H1 (cell line): ENCODE data around the gene ZNF407. TPM values are rescaled to one million over a fixed set of nuclear protein-coding genes. Genes with fewer than 3 reads are reported as not detected.
A peak's percentile ranks its signal among the peaks of the same experiment; 100 is the strongest.

Experiments
- CTCF ChIA-PET: fragments of 300-600 bp; sonication (Branson Sonifier 250); formaldehyde crosslinking; loops from one replicate; lab custom pipeline; 2021; ENCODE audit not compliant: partially characterized antibody; lab: Charles Lee
- POLR2A ChIA-PET: fragments of 300-600 bp; sonication (Branson Sonifier 250); formaldehyde crosslinking; loops from one replicate; lab custom pipeline; 2021; ENCODE audit warnings: inconsistent platforms; ENCODE audit not compliant: partially characterized antibody; lab: Charles Lee
- DNase-seq, 2 experiments: peaks; one replicate each; pipeline versions ENCODE4 v3.0.0 to v3.0.0-alpha.2; 2010 to 2022; ENCODE audit warnings: low spot score in 2 of 2, low read depth in 1 of 2, mixed read lengths in 1 of 2
- FAIRE-seq: peaks from 2 replicates; lab custom pipeline; 2011; peaks lifted over from hg19 to GRCh38; lab: Jason Lieb, UNC
- H2AFZ ChIP-seq: 2 replicates; pipeline ENCODE4 v1.8.1; 2012; ENCODE audit warnings: low read length, inconsistent platforms
- H2AK5ac ChIP-seq: 2 replicates; pipeline ENCODE4 v1.6.1; 2013; ENCODE audit warnings: low read depth, low read length
- H2BK120ac ChIP-seq: replicated peaks from 2 replicates; pipeline ENCODE3; 2013; ENCODE audit warnings: low read depth, low read length, inconsistent platforms
- H2BK12ac ChIP-seq: 2 replicates; pipeline ENCODE4 v1.6.1; 2013; ENCODE audit warnings: low read depth, low read length
- H2BK15ac ChIP-seq: 2 replicates; pipeline ENCODE4 v1.6.1; 2013; ENCODE audit warnings: low read length
- H2BK20ac ChIP-seq: 2 replicates; pipeline ENCODE4 v1.6.1; 2013; ENCODE audit warnings: low read length
- H2BK5ac ChIP-seq: 2 replicates; pipeline ENCODE4 v1.6.1; 2013; ENCODE audit warnings: low read depth, low read length
- H3K14ac ChIP-seq: 2 replicates; pipeline ENCODE4 v1.6.1; 2013; ENCODE audit warnings: inconsistent platforms; ENCODE audit not compliant: insufficient read length
- H3K18ac ChIP-seq: 2 replicates; pipeline ENCODE4 v1.6.1; 2013; ENCODE audit warnings: low read length; ENCODE audit errors: extremely low read depth
- H3K23ac ChIP-seq: 2 replicates; pipeline ENCODE4 v1.6.1; 2013; ENCODE audit warnings: inconsistent platforms; ENCODE audit not compliant: insufficient read length
- H3K23me2 ChIP-seq: 2 replicates; pipeline ENCODE4 v1.6.1; 2013; ENCODE audit warnings: low read depth, low read length
- H3K27ac ChIP-seq: 2 replicates; pipeline ENCODE4 v1.6.1; 2011; ENCODE audit warnings: low read depth, low read length, inconsistent platforms
- H3K27me3 ChIP-seq, 4 experiments: replicated peaks in 1 of 4; 1 replicate in 1 of 4; 2 replicates in 3 of 4; pipeline versions ENCODE4 v1.6.1 to v1.8.1; 2011 to 2013; ENCODE audit warnings: low read length in 3 of 4, mild to moderate bottlenecking in 3 of 4, inconsistent platforms in 2 of 4, mixed read lengths in 2 of 4, moderate library complexity in 1 of 4; ENCODE audit not compliant: control insufficient read depth in 3 of 4, insufficient read depth in 3 of 4; ENCODE audit errors: extremely low read depth in 1 of 4
- H3K36me3 ChIP-seq, 4 experiments: 2 replicates each; pipeline versions ENCODE4 v1.6.1 to v1.8.1; 2011 to 2013; ENCODE audit warnings: mild to moderate bottlenecking in 4 of 4, low read length in 3 of 4, moderate library complexity in 2 of 4, control low read depth in 1 of 4, inconsistent platforms in 1 of 4; ENCODE audit not compliant: insufficient read depth in 4 of 4, control insufficient read depth in 2 of 4
- H3K4ac ChIP-seq: replicated peaks from 2 replicates; pipeline ENCODE3; 2013; ENCODE audit warnings: low read length, low read depth, mixed read lengths, inconsistent platforms; ENCODE audit not compliant: insufficient read length
- H3K4me1 ChIP-seq, 4 experiments: replicated peaks in 1 of 4; 1 replicate in 1 of 4; 2 replicates in 3 of 4; pipeline versions ENCODE4 v1.6.1 to v1.8.1; 2011 to 2013; ENCODE audit warnings: low read length in 3 of 4, inconsistent platforms in 2 of 4, mixed read lengths in 1 of 4; ENCODE audit not compliant: insufficient read depth in 4 of 4, control insufficient read depth in 3 of 4
- H3K4me2 ChIP-seq, 2 experiments: 2 replicates each; pipeline versions ENCODE4 v1.6.1 to v1.8.1; 2011 to 2013; ENCODE audit warnings: low read depth in 2 of 2, low read length in 2 of 2, control low read depth in 1 of 2, inconsistent platforms in 1 of 2, mild to moderate bottlenecking in 1 of 2; ENCODE audit not compliant: insufficient read depth in 1 of 2
- H3K4me3 ChIP-seq, 4 experiments: fragments of 200-600, 300-600 bp in 1 of 4; sonication (generic), shearing (Covaris generic), sonication (Bioruptor Twin) in 1 of 4; 2 replicates each; pipeline versions ENCODE4 v1.5.1 to v1.8.1; 2011 to 2016; ENCODE audit warnings: low read length in 4 of 4, low read depth in 3 of 4, control low read depth in 2 of 4, inconsistent platforms in 2 of 4, mild to moderate bottlenecking in 2 of 4, mixed read lengths in 1 of 4, moderate library complexity in 1 of 4; ENCODE audit not compliant: insufficient read depth in 2 of 4; ENCODE audit errors: extremely low read depth in 1 of 4
- H3K56ac ChIP-seq: replicated peaks from 2 replicates; pipeline ENCODE3; 2013; ENCODE audit warnings: low read depth, mild to moderate bottlenecking, mixed read lengths, low read length, inconsistent platforms; ENCODE audit not compliant: insufficient read length
- H3K79me1 ChIP-seq: 2 replicates; pipeline ENCODE4 v1.6.1; 2013; ENCODE audit warnings: low read depth, low read length, control low read depth
- H3K79me2 ChIP-seq, 2 experiments: 2 replicates each; pipeline versions ENCODE4 v1.6.1 to v1.8.1; 2012 to 2013; ENCODE audit warnings: low read length in 2 of 2, mild to moderate bottlenecking in 2 of 2, inconsistent platforms in 1 of 2; ENCODE audit not compliant: insufficient read depth in 2 of 2, control insufficient read depth in 1 of 2
- H3K9ac ChIP-seq, 4 experiments: replicated peaks in 1 of 4; 1 replicate in 1 of 4; 2 replicates in 3 of 4; pipeline versions ENCODE4 v1.6.1 to v1.8.1; 2011 to 2013; ENCODE audit warnings: low read depth in 3 of 4, low read length in 3 of 4, control low read depth in 2 of 4, mild to moderate bottlenecking in 2 of 4, moderate library complexity in 2 of 4, inconsistent platforms in 1 of 4; ENCODE audit errors: extremely low read depth in 1 of 4
- H3K9me3 ChIP-seq, 2 experiments: 2 replicates each; pipeline versions ENCODE4 v1.6.1 to v1.8.1; 2012 to 2013; ENCODE audit warnings: mild to moderate bottlenecking in 2 of 2, moderate library complexity in 2 of 2, control low read depth in 1 of 2, inconsistent platforms in 1 of 2, low read depth in 1 of 2, low read length in 1 of 2, mixed read lengths in 1 of 2; ENCODE audit not compliant: insufficient read depth in 2 of 2
- H4K20me1 ChIP-seq, 2 experiments: replicated peaks in 1 of 2; 2 replicates each; pipeline versions ENCODE3 to v1.8.1; 2011 to 2013; ENCODE audit warnings: inconsistent platforms in 2 of 2, low read length in 2 of 2, mild to moderate bottlenecking in 1 of 2; ENCODE audit not compliant: insufficient read depth in 2 of 2, control insufficient read depth in 1 of 2
- H4K5ac ChIP-seq: 2 replicates; pipeline ENCODE4 v1.6.1; 2013; ENCODE audit warnings: low read length, low read depth, mixed read lengths, inconsistent platforms; ENCODE audit not compliant: insufficient read length
- H4K8ac ChIP-seq: 2 replicates; pipeline ENCODE4 v1.8.0; 2013; ENCODE audit warnings: mild to moderate bottlenecking, moderate library complexity, low read length, inconsistent platforms; ENCODE audit not compliant: insufficient read depth; ENCODE audit errors: extremely low read depth
- H4K91ac ChIP-seq: replicated peaks from 2 replicates; pipeline ENCODE3; 2013; ENCODE audit warnings: low read length, mixed read lengths, inconsistent platforms; ENCODE audit not compliant: insufficient read length
- CHD1 ChIP-seq: IDR thresholded peaks from 2 replicates; pipeline ENCODE4 v1.6.1; 2012; ENCODE audit warnings: low read depth, low read length, improper control_type of control experiment
- CTCF ChIP-seq, 3 experiments: IDR thresholded peaks; 1 replicate in 2 of 3; 2 replicates in 1 of 3; pipeline versions ENCODE4 v1.5.1 to v1.6.1; 2011; ENCODE audit warnings: low read length in 3 of 3, mild to moderate bottlenecking in 3 of 3, inconsistent platforms in 2 of 3, low read depth in 1 of 3, moderate library complexity in 1 of 3; ENCODE audit not compliant: insufficient read depth in 1 of 3; ENCODE audit errors: control extremely low read depth in 1 of 3
- GABPA ChIP-seq: IDR thresholded peaks from 2 replicates; pipeline ENCODE4 v1.6.1; 2011; ENCODE audit warnings: mild to moderate bottlenecking, low read length, moderate library complexity, borderline replicate concordance; ENCODE audit not compliant: insufficient read depth
- HDAC2 ChIP-seq, 2 experiments: fragments of 300-600 bp in 1 of 2; sonication (generic) in 1 of 2; IDR thresholded peaks; 2 replicates each; pipeline ENCODE4 v1.6.1; 2011 to 2012; ENCODE audit warnings: low read depth in 2 of 2, low read length in 2 of 2, mild to moderate bottlenecking in 2 of 2, moderate library complexity in 2 of 2, borderline replicate concordance in 1 of 2, inconsistent platforms in 1 of 2
- RAD21 ChIP-seq, 2 experiments: IDR thresholded peaks in 1 of 2; conservative IDR thresholded peaks in 1 of 2; 2 replicates each; pipeline ENCODE4 v1.6.1; 2011; ENCODE audit warnings: low read depth in 2 of 2, low read length in 2 of 2, improper control_type of control experiment in 1 of 2, inconsistent platforms in 1 of 2, mild to moderate bottlenecking in 1 of 2, moderate library complexity in 1 of 2
- RFX5 ChIP-seq: IDR thresholded peaks from 2 replicates; pipeline ENCODE4 v1.6.1; 2011; ENCODE audit warnings: low read depth, low read length, improper control_type of control experiment, borderline replicate concordance
- SP1 ChIP-seq: IDR thresholded peaks from 2 replicates; pipeline ENCODE4 v1.6.1; 2011; ENCODE audit warnings: low read depth, low read length
- SP4 ChIP-seq: IDR thresholded peaks from 2 replicates; pipeline ENCODE4 v1.6.1; 2012; ENCODE audit warnings: low read length, inconsistent platforms
- SRF ChIP-seq: IDR thresholded peaks from 2 replicates; pipeline ENCODE4 v1.6.1; 2011; ENCODE audit warnings: mild to moderate bottlenecking, low read depth, low read length, moderate library complexity
- WGBS, 2 experiments: shearing (Covaris generic) in 1 of 2; methylation state at CpG; one replicate each; pipeline versions ENCODE4 v1.1.6 to v1.1.7; 2013 to 2015; ENCODE audit warnings: low lambda C conversion rate in 2 of 2, mixed read lengths in 2 of 2, inconsistent platforms in 1 of 2, low coverage in 1 of 2, missing lambda C conversion rate in 1 of 2; ENCODE audit not compliant: insufficient replicate concordance in 2 of 2, insufficient coverage in 1 of 2, insufficient read length in 1 of 2; ENCODE audit errors: extremely low coverage in 1 of 2, missing lambda C conversion rate in 1 of 2; 5-methylcytosine and 5-hydroxymethylcytosine counted together
- polyA plus RNA-seq, 7 experiments: library from polyadenylated mRNA; depleted of rRNA in 3 of 7; stranded (reverse) in 5 of 7; unstranded in 2 of 7; fragments of >200 nt in 5 of 7; fragments of 200-250 nt in 2 of 7; gene quantifications; 1 replicate in 5 of 7; 2 replicates in 1 of 7; 4 replicates in 1 of 7; pipeline versions ENCODE4 v1.2.1 to v1.2.3, GENCODE V29; 2011 to 2013; ENCODE audit warnings: missing spikeins in 2 of 7, mixed read lengths in 2 of 7
- total RNA-seq: library from RNA; stranded (reverse); fragmentation: NEBNext Ultra II Directional; extraction: Animal tissue kit (Norgen Biotek cat#: 25700); gene quantifications from 2 replicates; pipeline ENCODE4 v1.2.1, GENCODE V29; 2021
- TF ChIP-seq, protein P1 (sequence below): IDR thresholded peaks from 2 replicates; pipeline ENCODE4 v1.6.1; 2011; ENCODE audit warnings: low read length, improper control_type of control experiment

The ZNF407 gene
- total and polyA plus RNA-seq, 2 of the 8 experiments (the other 6 are each of a cell fraction or from before 2014, with no cell fraction given): 1.5 to 6.8 TPM

- 71% methylated on average over 5 of the region's 5 CpGs; no CpG with 5 or more reads in 1 of the 2 experiments for WGBS, 2 experiments
- no peak overlapping the region for H2BK20ac ChIP-seq
- H3K9me3 ChIP-seq: no peaks in the 10 kb centered on the region
- no peak overlapping the region for H3K4ac ChIP-seq
- no peak overlapping the region for H4K91ac ChIP-seq
- no peak overlapping the region for H3K18ac ChIP-seq
- ChIA-PET CTCF (interaction anchor here (1.6 kb wide), 1 partner anchor 74 kb away, joined by 3 read pairs; no protein-coding TSS in a partner anchor), POLR2A (no interaction called here)
- H2BK15ac ChIP-seq: no peak overlapping the region
- no peaks in the 10 kb centered on the region for H3K79me1 ChIP-seq
- H3K23me2 ChIP-seq: no peaks in the 10 kb centered on the region
- no peak overlapping the region for H2BK12ac ChIP-seq
- H3K27me3 ChIP-seq: no peaks in the 10 kb centered on the region
- no peak overlapping the region for H4K5ac ChIP-seq
- no peak overlapping the region for H3K14ac ChIP-seq
- no peaks in the 10 kb centered on the region for H3K79me2 ChIP-seq
- no peak overlapping the region for H3K9ac ChIP-seq
- H2BK120ac ChIP-seq: no peak overlapping the region
- no peak overlapping the region for H2AK5ac ChIP-seq
- H3K4me2 ChIP-seq: no peak overlapping the region
- no peak overlapping the region for H3K56ac ChIP-seq
- H3K36me3 ChIP-seq: no peaks in the 10 kb centered on the region
- FAIRE-seq (no peak), DNase-seq (no peak)
- 0 out of 7 replicates have a peak, but pooled peaks cover 0 to 2% (median 0%) of the 10 kb centered on the region in 4 experiments for H3K4me1 ChIP-seq
- no peak overlapping the region for H3K23ac ChIP-seq
- no peak overlapping the region for H3K4me3 ChIP-seq
- no peak overlapping the region for H2AFZ ChIP-seq
- H2BK5ac ChIP-seq: no peak overlapping the region
- H4K20me1 ChIP-seq: no peaks in the 10 kb centered on the region
- H4K8ac ChIP-seq: no peak overlapping the region
- no peak overlapping the region for H3K27ac ChIP-seq
- TF ChIP-seq RAD21 (IDR thresholded peaks at IDR 0.05 in 1 of 2, conservative IDR thresholded peaks at IDR 0.05 in 1 of 2; ENCODE audit: low read depth in 2 of 2, low read length in 2 of 2): peak; percentile 9 to 25; a peak in 1 of 4 replicates
- TF ChIP-seq, protein P1, sequence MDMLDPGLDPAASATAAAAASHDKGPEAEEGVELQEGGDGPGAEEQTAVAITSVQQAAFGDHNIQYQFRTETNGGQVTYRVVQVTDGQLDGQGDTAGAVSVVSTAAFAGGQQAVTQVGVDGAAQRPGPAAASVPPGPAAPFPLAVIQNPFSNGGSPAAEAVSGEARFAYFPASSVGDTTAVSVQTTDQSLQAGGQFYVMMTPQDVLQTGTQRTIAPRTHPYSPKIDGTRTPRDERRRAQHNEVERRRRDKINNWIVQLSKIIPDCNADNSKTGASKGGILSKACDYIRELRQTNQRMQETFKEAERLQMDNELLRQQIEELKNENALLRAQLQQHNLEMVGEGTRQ: no peak
- no peak for TF ChIP-seq GABPA
- no peak for TF ChIP-seq RFX5
- no peak for TF ChIP-seq HDAC2 (IDR thresholded peaks at IDR 0.05; ENCODE audit: borderline replicate concordance in 1 of 2, low read depth in 2 of 2, low read length in 2 of 2)
- TF ChIP-seq SRF: no peak
- TF ChIP-seq CTCF (IDR thresholded peaks at IDR 0.05; ENCODE audit: control extremely low read depth in 1 of 3, insufficient read depth in 1 of 3, low read depth in 1 of 3, low read length in 3 of 3): peak in 2 of 3 experiments; percentile 9 to 25; a peak in 2 of 4 replicates
- TF ChIP-seq SP4: no peak
- TF ChIP-seq CHD1: no peak
- TF ChIP-seq SP1: no peak
These were observed 142.3 kb downstream of the ZNF407 start for GRCh38 chr18:74739926-74740325.
